ENCODE results near the gene LAG3.

The LAG3 gene

DNA sequence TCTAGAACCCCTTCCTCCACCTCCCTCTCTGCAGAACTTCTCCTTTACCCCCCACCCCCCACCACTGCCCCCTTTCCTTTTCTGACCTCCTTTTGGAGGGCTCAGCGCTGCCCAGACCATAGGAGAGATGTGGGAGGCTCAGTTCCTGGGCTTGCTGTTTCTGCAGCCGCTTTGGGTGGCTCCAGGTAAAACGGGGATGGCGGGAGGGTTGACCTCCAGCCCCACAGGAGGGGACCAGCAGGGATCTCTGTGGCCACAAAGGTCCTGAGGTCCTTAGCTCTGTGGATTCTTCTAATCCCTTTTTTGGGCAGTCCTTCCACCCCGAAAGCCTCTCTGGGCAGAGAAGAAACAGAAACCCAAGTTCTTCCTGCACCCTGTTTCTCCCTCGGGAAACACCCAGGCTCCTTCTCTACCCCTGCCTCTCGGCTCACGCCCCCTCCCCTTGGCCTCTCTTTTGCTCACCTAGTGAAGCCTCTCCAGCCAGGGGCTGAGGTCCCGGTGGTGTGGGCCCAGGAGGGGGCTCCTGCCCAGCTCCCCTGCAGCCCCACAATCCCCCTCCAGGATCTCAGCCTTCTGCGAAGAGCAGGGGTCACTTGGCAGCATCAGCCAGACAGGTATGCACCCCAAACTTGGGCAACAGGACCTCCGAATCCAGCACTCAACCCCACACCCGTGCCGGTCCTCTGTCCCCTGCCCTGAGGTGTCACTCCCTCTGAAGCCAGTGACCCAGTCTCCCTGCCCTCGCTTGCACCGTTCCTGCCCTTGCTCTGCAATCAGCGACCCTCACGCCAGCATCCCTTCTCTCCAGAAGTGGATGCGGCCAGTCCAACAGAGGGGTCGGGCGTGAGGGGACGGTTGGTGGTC lies 638 bp downstream of the LAG3 start:
- DNase-seq: no peak

GRCh38 chr12:6773590-6774351 lies 1.5 kb downstream of the LAG3 start:
- DNase-seq: no peak

DNA sequence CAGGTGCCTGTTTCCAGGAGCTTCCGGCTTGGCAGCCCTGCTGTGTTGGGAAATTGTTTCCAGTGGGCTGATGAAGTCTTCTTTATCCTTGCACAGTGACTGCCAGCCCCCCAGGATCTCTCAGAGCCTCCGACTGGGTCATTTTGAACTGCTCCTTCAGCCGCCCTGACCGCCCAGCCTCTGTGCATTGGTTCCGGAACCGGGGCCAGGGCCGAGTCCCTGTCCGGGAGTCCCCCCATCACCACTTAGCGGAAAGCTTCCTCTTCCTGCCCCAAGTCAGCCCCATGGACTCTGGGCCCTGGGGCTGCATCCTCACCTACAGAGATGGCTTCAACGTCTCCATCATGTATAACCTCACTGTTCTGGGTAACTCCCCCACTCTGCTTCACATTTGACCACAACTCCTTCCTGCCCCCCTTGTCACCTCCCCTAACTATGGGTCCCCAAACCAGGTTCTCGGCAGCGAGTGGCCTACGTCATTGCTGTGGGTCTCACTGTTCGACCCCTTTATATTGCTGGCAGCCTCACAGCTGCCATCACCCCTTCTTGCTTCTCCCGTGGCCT lies 2.3 kb downstream of the LAG3 start:
- DNase-seq: no peak

DNA sequence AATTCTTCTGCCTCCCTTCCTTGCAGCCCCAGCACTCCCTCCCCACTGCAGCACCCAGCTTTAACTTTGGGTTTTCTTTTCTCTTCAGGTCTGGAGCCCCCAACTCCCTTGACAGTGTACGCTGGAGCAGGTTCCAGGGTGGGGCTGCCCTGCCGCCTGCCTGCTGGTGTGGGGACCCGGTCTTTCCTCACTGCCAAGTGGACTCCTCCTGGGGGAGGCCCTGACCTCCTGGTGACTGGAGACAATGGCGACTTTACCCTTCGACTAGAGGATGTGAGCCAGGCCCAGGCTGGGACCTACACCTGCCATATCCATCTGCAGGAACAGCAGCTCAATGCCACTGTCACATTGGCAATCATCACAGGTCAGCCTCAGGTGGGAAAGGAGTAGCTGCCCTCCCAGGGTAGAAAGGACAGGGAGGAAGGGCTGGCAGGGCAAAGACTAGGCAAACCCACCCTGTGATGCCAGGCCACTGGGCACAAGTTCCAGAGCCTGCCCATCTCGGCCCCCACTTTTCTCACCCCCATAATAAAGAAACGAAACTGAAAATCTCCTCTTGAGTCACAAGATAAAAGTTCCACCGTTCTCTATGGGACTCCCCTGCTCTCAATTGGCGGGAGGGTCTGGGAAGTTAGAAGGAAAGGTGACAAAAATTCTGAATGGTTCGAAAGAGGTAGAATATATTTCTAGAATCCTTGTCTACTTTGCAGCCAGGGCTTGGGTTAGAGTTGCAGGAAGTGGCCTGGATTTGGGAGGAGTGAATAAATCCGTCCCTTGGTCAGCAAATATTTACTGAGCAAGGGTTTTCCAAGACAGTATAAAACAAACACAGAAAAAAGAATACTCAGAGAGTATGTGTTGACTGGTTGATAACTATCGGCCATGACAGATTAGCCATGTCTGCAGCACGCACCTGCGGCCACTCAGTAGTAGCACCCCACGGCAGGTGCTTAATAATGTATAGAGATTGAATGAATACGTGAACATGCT lies 3.2 kb downstream of the LAG3 start:
- DNase-seq: no peak

DNA sequence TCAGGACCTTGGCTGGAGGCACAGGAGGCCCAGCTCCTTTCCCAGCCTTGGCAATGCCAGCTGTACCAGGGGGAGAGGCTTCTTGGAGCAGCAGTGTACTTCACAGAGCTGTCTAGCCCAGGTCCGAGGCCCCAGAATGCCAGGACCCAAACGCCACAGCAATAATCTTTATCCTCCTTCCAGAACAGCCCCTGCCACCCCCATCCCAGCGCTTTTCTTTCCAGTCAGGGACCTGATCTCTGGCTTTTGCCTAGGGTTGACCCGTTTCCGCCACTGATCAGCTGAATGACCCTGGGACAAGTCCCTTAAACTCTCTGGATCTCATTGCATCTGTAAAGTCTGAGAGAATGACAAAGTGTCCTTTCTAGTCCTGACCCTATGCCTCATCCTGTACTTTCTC lies 5.1 kb downstream of the LAG3 start:
- DNase-seq: no peak

DNA sequence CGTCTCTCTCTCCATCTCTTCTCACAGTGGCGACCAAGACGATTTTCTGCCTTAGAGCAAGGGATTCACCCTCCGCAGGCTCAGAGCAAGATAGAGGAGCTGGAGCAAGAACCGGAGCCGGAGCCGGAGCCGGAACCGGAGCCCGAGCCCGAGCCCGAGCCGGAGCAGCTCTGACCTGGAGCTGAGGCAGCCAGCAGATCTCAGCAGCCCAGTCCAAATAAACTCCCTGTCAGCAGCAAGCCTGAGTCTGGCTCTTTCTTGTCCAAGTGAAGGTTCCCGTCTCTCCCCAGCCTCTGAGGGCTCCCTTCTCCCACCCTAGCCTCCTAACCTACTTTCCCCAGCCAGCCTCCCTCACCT lies 5.9 kb downstream of the LAG3 start:
- DNase-seq: no peak

- peak; percentile 90 for DNase-seq
Measured at GRCh38 chr12:6778574-6779550, 6.5 kb downstream of the LAG3 start.

DNA sequence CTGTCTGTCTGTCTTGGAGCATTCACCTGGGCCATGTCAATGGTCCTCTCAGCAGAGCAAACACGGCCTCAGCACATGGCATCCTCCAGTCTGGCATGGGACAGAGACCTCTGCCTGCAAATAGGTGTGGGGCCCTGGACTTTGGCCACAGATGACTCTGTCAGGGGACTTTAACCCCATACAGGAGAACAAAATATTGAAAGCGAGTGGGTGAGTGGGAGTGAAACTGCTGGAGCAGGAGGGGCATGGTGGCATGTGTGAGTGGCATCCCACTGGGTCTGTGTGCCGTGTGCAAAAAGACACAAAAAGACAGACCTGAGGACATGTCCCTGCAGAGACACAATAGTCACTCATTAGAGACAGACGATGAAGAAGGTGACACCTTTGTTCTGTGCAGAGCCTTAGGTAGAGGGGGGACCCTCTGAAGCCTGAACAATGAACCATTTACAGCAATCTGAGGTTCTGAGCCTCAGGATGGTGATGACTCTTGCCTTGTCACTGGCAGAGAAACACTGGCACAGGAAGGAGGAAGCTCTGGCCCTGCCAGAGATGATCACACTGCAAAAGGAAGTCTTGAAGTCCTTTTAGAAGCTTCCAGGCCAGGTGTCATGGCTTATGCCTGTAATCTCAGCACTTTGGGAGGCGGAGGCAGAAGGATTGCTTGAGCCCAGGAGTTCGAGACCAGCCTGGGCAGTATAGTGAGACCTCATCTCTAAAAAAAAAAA lies 7.5 kb downstream of the LAG3 start:
- no peak for DNase-seq

GRCh38 chr12:6780573-6780972 lies 8.3 kb downstream of the LAG3 start:
- no peak for DNase-seq

DNA sequence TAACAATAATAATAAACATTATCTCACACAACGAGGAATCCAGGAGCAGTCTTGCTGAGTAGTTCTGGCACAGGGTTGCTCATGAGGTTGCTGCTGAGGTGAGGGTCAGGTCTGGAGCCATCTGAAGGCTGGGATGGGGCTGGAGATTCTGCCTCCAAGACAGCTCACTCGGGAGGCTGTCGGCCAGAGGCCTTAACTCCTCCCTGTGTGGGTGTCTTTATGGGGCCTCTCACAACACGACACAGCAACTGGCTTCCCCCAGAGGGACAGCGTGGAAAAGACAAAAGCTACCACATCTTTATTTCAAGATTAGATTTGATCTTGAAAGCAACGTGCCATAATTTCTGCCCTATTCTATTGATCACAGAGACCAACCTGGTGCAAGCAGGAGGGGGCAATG lies 9.8 kb downstream of the LAG3 start:
- no peak for DNase-seq

DNA sequence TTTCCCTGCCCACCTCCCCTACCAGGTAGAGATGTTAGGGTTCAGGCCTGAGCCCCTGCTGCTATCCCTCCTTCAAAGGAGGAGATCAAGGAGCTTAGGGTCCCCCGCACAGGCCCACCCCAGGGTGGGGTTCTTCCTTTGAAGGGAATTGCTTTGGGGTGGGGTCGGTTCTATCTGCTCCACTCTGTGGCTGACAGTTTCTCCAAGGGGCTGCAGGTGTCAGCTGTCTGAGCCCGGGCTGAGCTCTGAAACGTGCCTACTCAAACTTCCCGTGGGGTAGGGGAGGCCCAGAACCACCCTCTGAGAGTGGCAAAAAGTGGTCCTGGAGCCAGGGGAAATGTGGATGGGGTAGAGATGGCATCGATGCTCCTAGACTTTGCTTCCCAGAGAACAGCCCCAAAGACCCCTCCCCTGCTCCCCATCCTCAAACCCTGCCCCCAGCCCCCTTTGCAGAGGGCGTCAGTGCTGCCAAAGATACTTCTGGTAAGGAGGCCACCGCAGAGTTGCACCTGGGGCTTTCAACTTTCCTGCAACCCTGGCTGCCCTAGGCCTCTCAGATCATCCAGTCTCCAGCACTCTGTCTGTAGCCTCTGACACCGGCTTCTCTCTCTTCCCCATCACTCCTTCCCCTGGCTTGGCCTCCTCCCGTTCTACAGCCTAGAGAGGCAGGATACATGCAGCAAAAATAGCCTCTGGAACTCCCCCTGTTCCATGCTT lies 10.7 kb downstream of the LAG3 start:
- no peak for DNase-seq

GRCh38 chr12:6783828-6784227 lies 11.5 kb downstream of the LAG3 start:
- DNase-seq: no peak

- DNase-seq: no peak
Measured at GRCh38 chr12:6784296-6784695, 12.0 kb downstream of the LAG3 start.

DNA sequence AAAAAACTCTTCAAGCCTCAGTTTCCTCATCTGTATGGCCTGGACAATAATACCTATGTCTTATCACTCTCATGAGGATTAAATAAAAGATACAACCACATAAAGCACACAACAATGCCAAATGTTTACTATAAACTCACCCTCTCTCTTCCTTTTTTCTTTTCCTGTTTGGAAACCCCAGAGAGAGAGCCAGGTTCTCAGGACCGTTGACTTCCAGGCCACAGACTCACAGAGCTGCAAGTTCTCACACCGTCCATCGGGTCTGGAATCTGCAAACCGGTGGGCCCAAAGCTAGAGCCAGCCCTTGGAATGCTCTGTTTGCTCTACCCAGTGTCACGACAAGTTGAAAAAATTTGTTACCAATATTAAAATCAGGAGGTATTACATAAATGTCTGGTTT lies 12.4 kb downstream of the LAG3 start:
- DNase-seq: no peak

DNA sequence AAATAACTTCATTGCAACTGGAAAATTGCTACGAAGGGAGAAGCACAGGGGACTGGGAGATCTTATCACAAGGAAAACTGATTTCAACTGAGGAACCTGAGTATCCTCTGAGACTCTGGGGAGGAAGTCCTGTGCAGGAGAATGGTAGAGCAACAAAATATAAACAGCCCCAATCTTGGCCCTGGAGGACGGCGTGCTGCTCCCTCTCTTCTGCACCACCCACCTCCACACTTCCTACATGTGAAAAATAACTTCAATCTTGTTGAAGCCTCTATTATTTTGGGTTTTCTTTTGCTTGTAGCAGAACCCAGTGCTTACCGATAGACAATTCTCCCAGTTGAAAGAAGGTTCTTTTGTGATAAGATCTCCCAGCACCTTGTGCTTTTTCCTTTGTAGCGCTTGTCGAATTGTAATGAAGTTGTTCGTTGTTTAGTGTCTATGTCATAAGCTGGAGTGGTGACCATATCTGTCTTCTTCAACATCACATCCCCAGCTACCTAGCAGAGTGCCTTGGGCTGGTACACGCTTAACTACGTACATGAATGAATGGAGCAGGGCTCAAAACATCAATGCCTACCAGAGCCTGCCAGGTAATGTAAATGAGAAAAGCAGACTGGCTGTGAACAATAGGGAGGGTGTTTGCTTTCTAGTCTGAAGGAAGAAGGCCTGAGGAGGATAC lies 14.2 kb downstream of the LAG3 start:
- DNase-seq: no peak

GRCh38 chr12:6787309-6787708 lies 15.0 kb downstream of the LAG3 start:
- no peak for DNase-seq

- no peak for DNase-seq
Measured at GRCh38 chr12:6788972-6789924, 16.9 kb downstream of the LAG3 start, which contains the start of gene CD4. Gene CD4, plus strand, starts transcription at chr12:6789528. Its CDS starts 10,611 bp downstream, at chr12:6800139.

Data from fibroblast of skin of back (primary cell).